Neural progenitor cell (in vitro differentiated cells): ENCODE measurements around the gene TEKT3. TPM values are rescaled to one million over a fixed set of nuclear protein-coding genes. Genes with fewer than 3 reads are reported as not detected.

Source experiments
- DNase-seq: peaks from one replicate; pipeline ENCODE4 v3.0.0-alpha.2; 2016; ENCODE audit warnings: low spot score
- H2AFZ ChIP-seq: fragments of 200-600 bp; sonication (generic); replicated peaks from 2 replicates; pipeline ENCODE4 v1.6.1; 2016; ENCODE audit warnings: antibody characterized with exemption
- H3F3A ChIP-seq: fragments of 200-600 bp; sonication (generic); 2 replicates; pipeline ENCODE4 v1.6.1; 2016; ENCODE audit warnings: antibody characterized with exemption, low read depth
- H3K27ac ChIP-seq: fragments of 200-600 bp; sonication (generic); 2 replicates; pipeline ENCODE4 v1.5.1; 2016; ENCODE audit warnings: mild to moderate bottlenecking
- H3K27me3 ChIP-seq: fragments of 200-600 bp; sonication (generic); 2 replicates; pipeline ENCODE4 v1.6.1; 2016; ENCODE audit warnings: mild to moderate bottlenecking, moderate library complexity
- H3K36me3 ChIP-seq: fragments of 200-600 bp; sonication (generic); 2 replicates; pipeline ENCODE4 v1.5.1; 2016
- H3K4me1 ChIP-seq: fragments of 200-600 bp; sonication (generic); 2 replicates; pipeline ENCODE4 v1.6.1; 2016; ENCODE audit warnings: mixed run types
- H3K4me2 ChIP-seq: fragments of 200-600 bp; sonication (generic); 2 replicates; pipeline ENCODE4 v1.6.1; 2016
- H3K4me3 ChIP-seq: fragments of 200-600 bp; sonication (generic); 2 replicates; pipeline ENCODE4 v1.5.1; 2016
- H3K79me2 ChIP-seq: fragments of 200-600 bp; sonication (generic); 2 replicates; pipeline ENCODE4 v1.6.1; 2016; ENCODE audit warnings: low read depth
- H3K9ac ChIP-seq: fragments of 200-600 bp; sonication (generic); 2 replicates; pipeline ENCODE4 v1.6.1; 2016
- H3K9me3 ChIP-seq: fragments of 200-600 bp; sonication (generic); 2 replicates; pipeline ENCODE4 v1.5.1; 2016; ENCODE audit warnings: low read depth
- H4K20me1 ChIP-seq: fragments of 200-600 bp; sonication (generic); 2 replicates; pipeline ENCODE4 v1.6.1; 2016; ENCODE audit warnings: low read depth
- H3K27ac Mint-ChIP-seq: 3 replicates; pipeline ENCODE4 v1.8.0; 2021; ENCODE audit warnings: mixed read lengths
- H3K27me3 Mint-ChIP-seq: 2 replicates; pipeline ENCODE4 v1.8.0; 2022; ENCODE audit warnings: low read depth, mild to moderate bottlenecking, inconsistent platforms, moderate library complexity, mixed read lengths; ENCODE audit not compliant: insufficient read depth
- H3K36me3 Mint-ChIP-seq: 3 replicates; pipeline ENCODE4 v1.8.0; 2021; ENCODE audit warnings: mixed read lengths
- H3K4me1 Mint-ChIP-seq: 3 replicates; pipeline ENCODE4 v1.8.0; 2021; ENCODE audit warnings: mixed read lengths
- H3K4me3 Mint-ChIP-seq: 3 replicates; pipeline ENCODE4 v1.8.0; 2021; ENCODE audit warnings: mild to moderate bottlenecking, moderate library complexity, mixed read lengths
- H3K9me3 Mint-ChIP-seq: 3 replicates; pipeline ENCODE4 v1.8.0; 2020; ENCODE audit warnings: mixed read lengths
- EZH2 ChIP-seq: fragments of 200-600 bp; sonication (generic); IDR thresholded peaks from 2 replicates; pipeline ENCODE4 v1.6.1; 2017; ENCODE audit warnings: antibody characterized with exemption, mild to moderate bottlenecking, moderate library complexity
- EZH2phosphoT487 ChIP-seq: fragments of 200-600 bp; sonication (generic); IDR thresholded peaks from 2 replicates; pipeline ENCODE4 v1.6.1; 2017; ENCODE audit warnings: antibody characterized with exemption
- total RNA-seq: library from RNA; depleted of rRNA; stranded (reverse); fragments of >200 nt; gene quantifications from 2 replicates; pipeline ENCODE4 v1.2.3, GENCODE V29; 2015; ENCODE audit warnings: low replicate concordance
- TF ChIP-seq, protein P1 (sequence below): fragments of 200-600 bp; sonication (generic); IDR thresholded peaks from 2 replicates; pipeline ENCODE4 v1.5.1; 2017; ENCODE audit warnings: antibody characterized with exemption, mild to moderate bottlenecking

The TEKT3 gene
- total RNA-seq, 1 donor from 2014 or later: 0.97 TPM

DNA sequence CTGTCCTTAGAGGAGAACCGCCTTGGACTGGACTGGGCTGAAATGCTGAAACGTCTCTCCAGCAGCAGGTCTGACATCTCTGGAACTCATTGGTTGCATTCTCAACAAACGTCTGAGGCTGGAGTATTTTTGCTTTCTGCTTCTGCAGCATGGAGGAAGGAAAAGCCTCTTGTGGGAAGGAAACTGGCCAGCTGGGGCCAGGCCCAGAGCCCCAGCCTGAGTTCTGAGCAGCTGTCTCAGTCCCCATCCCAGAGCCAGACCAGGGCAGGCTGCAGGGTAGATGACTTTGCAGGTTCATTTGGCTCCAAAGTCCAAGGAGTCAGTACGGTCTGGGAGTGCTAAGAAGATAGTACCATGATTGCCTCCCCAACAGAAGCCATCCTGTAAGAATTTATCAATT lies 18.3 kb downstream of the TEKT3 start:
- Histone ChIP-seq H3K4me2 (no peak overlapping the region), H3K36me3 (no peaks in the 10 kb centered on the region), H3K4me1 (no peaks in the 10 kb centered on the region), H3F3A (no peaks in the 10 kb centered on the region), H3K9ac (no peak overlapping the region), H3K27me3 (no peaks in the 10 kb centered on the region), H3K27ac (no peak overlapping the region), H3K79me2 (no peaks in the 10 kb centered on the region), H3K4me3 (no peak overlapping the region), H3K9me3 (no peaks in the 10 kb centered on the region), H4K20me1 (no peaks in the 10 kb centered on the region), H2AFZ (no peak overlapping the region)
- Mint-ChIP-seq H3K9me3 (no peaks in the 10 kb centered on the region), H3K36me3 (no peaks in the 10 kb centered on the region), H3K27ac (no peak overlapping the region), H3K4me1 (no peaks in the 10 kb centered on the region), H3K27me3 (no peaks in the 10 kb centered on the region), H3K4me3 (no peak overlapping the region)
- TF ChIP-seq, protein P1, sequence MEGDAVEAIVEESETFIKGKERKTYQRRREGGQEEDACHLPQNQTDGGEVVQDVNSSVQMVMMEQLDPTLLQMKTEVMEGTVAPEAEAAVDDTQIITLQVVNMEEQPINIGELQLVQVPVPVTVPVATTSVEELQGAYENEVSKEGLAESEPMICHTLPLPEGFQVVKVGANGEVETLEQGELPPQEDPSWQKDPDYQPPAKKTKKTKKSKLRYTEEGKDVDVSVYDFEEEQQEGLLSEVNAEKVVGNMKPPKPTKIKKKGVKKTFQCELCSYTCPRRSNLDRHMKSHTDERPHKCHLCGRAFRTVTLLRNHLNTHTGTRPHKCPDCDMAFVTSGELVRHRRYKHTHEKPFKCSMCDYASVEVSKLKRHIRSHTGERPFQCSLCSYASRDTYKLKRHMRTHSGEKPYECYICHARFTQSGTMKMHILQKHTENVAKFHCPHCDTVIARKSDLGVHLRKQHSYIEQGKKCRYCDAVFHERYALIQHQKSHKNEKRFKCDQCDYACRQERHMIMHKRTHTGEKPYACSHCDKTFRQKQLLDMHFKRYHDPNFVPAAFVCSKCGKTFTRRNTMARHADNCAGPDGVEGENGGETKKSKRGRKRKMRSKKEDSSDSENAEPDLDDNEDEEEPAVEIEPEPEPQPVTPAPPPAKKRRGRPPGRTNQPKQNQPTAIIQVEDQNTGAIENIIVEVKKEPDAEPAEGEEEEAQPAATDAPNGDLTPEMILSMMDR: no peak
- no peak for TF ChIP-seq EZH2phosphoT487
- DNase-seq: no peak

DNA sequence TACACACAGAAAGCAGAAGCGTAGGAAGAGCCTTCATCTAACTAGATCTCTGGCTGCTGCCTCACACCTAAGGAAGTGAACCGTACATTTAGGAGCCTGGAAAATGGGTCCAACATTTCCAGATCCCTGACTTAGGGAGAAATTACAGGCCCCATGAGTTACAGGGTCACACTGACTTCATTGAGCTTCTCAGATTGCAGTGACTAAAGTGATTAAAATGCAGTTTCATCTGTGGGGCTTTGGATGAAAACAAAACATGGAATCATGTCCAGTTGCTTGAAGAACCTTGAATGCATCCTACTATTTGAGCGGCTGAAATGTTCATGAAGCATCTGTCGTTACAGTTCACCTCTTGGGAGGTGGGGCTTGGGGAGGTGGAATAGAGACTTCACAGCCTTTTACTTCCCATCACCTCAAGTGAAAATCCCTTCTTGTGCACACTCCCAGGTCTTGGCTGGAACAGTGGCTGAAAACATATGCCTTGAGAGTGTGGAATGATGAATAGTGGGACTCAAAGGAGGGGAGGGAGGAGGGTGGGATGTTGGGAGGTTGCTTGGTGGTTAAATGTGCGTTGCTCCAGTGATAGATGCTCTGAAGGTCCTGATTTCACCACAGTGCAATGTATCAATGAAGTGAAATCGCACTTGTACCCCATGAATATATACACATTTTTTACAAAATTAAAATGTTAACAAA lies 19.7 kb downstream of the TEKT3 start:
- Mint-ChIP-seq H3K27me3 (no peaks in the 10 kb centered on the region), H3K36me3 (no peaks in the 10 kb centered on the region), H3K27ac (no peak overlapping the region), H3K9me3 (no peaks in the 10 kb centered on the region), H3K4me3 (no peak overlapping the region), H3K4me1 (no peaks in the 10 kb centered on the region)
- Histone ChIP-seq H3K9ac (no peak overlapping the region), H3K79me2 (no peaks in the 10 kb centered on the region), H3K36me3 (no peaks in the 10 kb centered on the region), H3K4me1 (no peaks in the 10 kb centered on the region), H4K20me1 (no peaks in the 10 kb centered on the region), H3K27me3 (no peaks in the 10 kb centered on the region), H3F3A (no peaks in the 10 kb centered on the region), H3K4me2 (no peak overlapping the region), H2AFZ (no peak overlapping the region), H3K27ac (no peak overlapping the region), H3K9me3 (no peaks in the 10 kb centered on the region), H3K4me3 (no peak overlapping the region)
- TF ChIP-seq, protein P1: no peak
- TF ChIP-seq EZH2 (no peak), EZH2phosphoT487 (no peak)
- DNase-seq: no peak

DNA sequence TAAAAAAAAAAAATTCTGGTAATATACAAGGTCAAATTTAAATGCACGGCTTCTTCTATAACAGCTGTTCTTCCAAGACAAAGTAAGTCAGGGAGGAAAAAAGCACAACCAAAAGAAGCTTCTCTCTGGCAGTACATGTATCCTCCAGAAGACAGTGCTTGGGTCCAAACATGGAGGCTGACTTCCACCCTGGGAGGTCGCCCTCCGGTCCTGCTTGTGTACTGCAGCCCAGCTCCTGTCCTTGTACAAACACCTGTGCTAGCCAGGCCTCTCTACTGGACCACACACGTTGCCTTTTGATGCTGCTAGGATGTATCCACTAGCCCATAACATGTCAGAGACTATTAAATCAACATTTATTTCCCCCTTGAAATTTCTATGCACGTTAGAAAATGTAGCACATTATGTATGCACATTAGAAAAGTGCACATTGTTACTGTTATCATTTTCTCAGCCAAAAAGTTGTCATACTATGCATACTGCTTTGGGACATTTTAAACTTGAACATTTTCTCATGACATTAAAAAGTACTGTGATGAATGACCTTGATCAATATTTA lies 21.9 kb downstream of the TEKT3 start:
- Histone ChIP-seq H3K4me2 (no peak overlapping the region), H3F3A (no peaks in the 10 kb centered on the region), H4K20me1 (no peaks in the 10 kb centered on the region), H2AFZ (no peak overlapping the region), H3K9ac (no peak overlapping the region), H3K4me3 (no peak overlapping the region), H3K27me3 (no peaks in the 10 kb centered on the region), H3K27ac (no peak overlapping the region), H3K79me2 (no peaks in the 10 kb centered on the region), H3K36me3 (no peaks in the 10 kb centered on the region), H3K9me3 (no peaks in the 10 kb centered on the region), H3K4me1 (no peaks in the 10 kb centered on the region)
- DNase-seq: no peak
- TF ChIP-seq, protein P1: no peak
- TF ChIP-seq EZH2phosphoT487 (no peak), EZH2 (no peak)
- H3K27me3 Mint-ChIP-seq: no peaks in the 10 kb centered on the region
- H3K4me3 Mint-ChIP-seq: no peak overlapping the region
- H3K9me3 Mint-ChIP-seq: no peaks in the 10 kb centered on the region
- H3K27ac Mint-ChIP-seq: no peak overlapping the region
- no peaks in the 10 kb centered on the region for H3K36me3 Mint-ChIP-seq
- H3K4me1 Mint-ChIP-seq: no peaks in the 10 kb centered on the region
